Stimulated activated CD8-positive, alpha-beta memory T cell treated with anti-CD3 and anti-CD28 coated beads, Interleukin-7, amount 100 ng/mL, for 48 hours (primary cell): Measurements from ENCODE around the gene MAGEA9B.
"Not testable (repeated sequence)": the region's sequence is repeated elsewhere in the genome, so short reads cannot be mapped to it uniquely, and the experiment has no call there.

Experiments used
- DNase-seq, 2 donors: peaks; one replicate each; pipeline ENCODE4 v3.0.0-alpha.2; 2020; ENCODE audit warnings: low read depth in 1 of 2; ENCODE audit errors: extremely low read depth in 1 of 2

MAGEA9B gene, protein sequence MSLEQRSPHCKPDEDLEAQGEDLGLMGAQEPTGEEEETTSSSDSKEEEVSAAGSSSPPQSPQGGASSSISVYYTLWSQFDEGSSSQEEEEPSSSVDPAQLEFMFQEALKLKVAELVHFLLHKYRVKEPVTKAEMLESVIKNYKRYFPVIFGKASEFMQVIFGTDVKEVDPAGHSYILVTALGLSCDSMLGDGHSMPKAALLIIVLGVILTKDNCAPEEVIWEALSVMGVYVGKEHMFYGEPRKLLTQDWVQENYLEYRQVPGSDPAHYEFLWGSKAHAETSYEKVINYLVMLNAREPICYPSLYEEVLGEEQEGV

DNA sequence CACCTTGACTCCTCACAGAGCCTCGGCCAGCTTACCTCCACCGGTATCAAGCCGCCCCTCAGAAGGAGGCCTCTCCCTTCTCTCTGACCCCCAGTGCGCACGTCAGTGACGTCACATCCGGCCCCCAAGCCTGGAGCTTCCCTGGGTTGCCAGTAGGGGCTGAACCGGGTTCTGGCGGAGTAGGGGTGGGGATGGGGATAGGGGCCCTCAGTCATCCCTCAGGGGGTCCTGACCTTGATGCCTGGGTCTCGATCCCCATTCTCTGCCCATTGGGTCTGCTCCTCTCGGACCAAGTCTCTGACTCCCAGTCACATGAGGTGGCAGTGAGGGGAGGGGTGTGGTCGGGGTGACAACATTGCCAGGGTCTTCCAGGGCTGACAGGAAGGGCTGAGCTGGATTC, at the start of gene MAGEA9B:
MAGEA9B (minus strand) TSS at position 101 of the 400 bp plus-strand sequence. CDS start 4,280 bp downstream, outside the sequence.
- not testable (repeated sequence) for DNase-seq

DNA sequence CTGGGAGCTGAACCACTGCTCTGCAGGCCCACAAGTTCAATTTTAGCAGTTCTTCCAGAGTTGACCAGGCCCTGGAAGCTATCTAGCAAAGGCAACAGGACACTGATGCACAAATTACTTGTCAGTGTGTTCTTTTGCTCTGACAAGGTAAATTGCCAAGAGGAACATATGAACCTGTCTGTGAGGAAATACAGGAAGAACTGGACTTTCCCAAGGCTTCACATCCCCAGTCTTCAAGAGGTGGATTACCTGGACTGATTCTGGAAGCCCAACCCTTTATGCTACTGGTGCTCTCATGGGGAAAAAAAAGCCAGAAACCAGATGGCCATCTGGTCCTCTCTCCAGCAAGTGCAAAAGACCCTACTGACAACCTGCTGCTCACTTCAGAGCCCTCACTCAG, 46.3 kb upstream of the MAGEA9B start:
- no peak for DNase-seq

- DNase-seq: peak; percentile 46 to 62
Observed at GRCh38 chrX:149631234-149632165, 44.2 kb upstream of the MAGEA9B start, which contains the start of gene TMEM185A. TMEM185A (minus strand) TSS chrX:149631792; CDS start chrX:149631580, 212 bp downstream.

DNA sequence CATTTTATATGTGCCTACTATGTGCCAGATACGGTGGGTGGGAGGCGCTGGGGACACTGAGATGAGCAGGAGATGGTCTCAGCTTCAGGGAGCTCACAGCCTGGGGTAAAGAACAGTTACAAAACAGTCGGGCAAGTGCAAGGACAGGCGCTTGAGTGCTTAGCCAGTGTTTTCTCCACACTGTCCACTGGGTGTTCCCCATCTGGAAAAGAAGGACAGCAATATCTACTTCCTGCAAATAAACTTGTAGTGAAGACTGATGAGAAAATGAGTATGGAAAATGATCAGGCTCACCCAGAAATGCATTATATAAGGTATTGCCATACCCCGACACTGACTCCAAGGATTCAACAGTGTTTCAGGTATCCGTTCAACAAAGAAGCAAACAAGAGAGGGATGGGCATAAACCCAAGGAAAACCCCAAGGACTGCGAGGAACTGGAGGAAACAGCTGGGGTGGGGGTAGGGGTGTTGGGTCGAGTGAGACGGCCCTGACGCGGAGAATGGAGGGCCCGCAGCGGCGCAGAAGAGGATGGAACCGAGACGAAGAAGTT, 43.5 kb upstream of the MAGEA9B start:
- no peak for DNase-seq

DNA sequence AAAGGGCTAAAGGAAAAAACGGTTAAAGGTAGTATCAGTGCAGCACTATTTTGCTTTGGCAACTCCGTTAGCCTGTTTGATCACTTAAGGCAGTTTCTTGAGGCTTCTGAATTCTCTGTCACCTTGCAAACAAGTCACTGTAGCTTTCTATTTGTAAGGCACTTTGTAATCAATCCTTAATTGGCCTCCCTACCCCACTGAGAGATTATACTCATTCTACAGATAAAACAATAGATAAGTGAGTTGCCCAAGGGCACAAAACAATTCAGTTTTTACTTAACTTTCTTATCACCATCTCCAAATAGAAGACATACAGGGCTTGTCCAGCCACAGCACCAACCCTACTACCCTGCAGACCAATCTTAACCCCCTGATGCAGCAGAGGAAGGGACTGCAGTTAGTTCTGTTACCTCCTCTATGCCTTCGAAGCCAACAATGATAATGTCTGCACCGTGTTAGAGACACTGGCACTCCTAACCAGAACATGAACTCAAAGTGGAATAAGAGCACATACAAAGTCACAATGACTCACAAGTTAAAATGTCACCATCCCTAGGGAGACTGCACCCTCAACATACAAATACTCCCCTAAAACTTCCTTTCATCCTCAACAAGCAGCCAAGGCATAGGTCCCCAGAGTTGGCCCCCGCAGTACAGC, 42.6 kb upstream of the MAGEA9B start:
- no peak for DNase-seq

DNA sequence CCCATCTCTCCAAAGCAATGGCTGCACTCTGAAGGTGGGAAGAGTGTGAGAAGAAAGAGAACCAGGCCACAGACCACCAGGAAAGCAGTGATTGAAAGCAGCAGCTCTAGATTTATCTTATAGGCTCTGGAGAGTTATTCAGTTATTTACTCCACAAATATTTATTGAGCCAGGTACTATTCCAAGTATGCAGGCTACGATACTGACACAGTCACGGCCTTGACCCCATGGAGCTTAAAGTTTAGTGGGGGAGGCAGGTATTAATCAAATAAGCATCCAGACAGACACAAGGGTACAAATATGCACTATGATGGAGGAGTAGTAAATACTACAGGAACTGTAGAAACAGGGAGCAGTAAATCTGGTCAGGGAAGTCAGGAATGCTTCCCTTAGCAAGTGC, 41.5 kb upstream of the MAGEA9B start:
- no peak for DNase-seq

DNA sequence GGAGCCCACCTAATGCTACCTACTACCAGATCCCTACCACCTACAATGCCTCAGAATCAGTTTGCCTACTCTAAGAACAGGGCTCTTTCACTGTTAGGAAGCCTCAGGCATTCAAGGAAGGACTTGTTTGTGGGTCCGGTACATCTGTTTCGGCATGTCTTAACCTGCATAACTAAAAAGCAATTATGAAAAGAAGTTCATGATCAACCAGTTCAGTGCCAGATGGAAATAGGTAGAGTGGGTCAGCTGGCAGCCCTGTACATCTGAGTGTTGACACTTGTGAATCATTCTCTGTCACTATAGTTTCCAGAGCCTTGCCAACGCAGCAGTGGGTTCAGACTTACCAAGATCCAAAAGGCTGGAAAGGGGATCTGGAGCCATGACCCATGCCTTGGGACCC, 41.0 kb upstream of the MAGEA9B start:
- DNase-seq: no peak

DNA sequence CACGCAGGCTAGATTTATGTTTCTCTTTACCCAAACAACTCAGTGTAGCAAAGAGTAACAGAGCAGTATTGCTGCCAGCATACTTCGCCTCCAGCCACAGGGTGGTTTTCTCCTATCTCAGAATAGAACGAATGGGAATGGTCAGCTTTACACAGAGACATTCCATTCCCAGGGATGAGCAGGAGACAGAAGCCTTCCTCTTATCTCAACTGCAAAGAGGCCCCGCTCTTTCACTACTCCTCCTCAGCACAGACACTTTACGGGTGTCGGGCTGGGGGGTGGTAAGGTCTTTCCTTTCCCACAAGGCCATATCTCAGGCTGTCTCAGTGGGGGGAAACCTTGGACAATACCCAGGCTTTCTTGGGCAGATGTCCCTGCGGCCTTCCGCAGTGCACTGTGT, 39.6 kb upstream of the MAGEA9B start:
- DNase-seq: not testable (repeated sequence)

DNA sequence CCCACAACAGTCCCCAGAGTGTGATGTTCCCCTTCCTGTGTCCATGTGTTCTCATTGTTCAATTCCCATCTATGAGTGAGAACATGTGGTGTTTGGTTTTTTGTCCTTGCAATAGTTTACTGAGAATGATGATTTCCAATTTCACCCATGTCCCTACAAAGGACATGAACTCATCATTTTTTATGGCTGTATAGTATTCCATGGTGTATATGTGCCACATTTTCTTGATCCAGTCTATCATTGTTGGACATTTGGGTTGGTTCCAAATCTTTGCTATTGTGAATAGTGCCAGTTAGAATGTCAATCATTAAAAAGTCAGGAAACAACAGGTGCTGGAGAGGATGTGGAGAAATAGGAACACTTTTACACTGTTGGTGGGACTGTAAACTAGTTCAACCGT, 32.4 kb upstream of the MAGEA9B start:
- not testable (repeated sequence) for DNase-seq

DNA sequence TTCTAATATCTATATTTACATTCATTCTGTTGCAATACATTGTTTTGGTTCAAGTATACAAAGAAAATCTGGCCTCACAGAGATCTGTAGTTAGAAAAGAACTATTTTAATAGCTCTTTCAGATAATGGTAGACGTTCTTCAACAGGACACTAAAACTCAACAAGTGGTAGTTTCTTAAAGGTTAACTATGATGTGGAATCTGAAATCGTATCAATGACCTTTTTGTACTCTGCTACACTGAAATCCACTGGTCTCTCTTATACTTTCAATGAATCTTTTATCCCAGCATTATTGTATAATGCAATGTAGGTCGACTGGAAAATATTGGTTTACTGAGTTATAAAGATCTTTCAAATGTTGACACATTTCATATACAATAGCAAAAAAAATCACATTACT, 31.6 kb upstream of the MAGEA9B start:
- DNase-seq: no peak

- no peak for DNase-seq
Observed at GRCh38 chrX:149611623-149612175, 24.4 kb upstream of the MAGEA9B start.

GRCh38 chrX:149610511-149610910, 23.3 kb upstream of the MAGEA9B start:
- DNase-seq: no peak

- no peak for DNase-seq
Observed at GRCh38 chrX:149607699-149608098, 20.4 kb upstream of the MAGEA9B start.

DNA sequence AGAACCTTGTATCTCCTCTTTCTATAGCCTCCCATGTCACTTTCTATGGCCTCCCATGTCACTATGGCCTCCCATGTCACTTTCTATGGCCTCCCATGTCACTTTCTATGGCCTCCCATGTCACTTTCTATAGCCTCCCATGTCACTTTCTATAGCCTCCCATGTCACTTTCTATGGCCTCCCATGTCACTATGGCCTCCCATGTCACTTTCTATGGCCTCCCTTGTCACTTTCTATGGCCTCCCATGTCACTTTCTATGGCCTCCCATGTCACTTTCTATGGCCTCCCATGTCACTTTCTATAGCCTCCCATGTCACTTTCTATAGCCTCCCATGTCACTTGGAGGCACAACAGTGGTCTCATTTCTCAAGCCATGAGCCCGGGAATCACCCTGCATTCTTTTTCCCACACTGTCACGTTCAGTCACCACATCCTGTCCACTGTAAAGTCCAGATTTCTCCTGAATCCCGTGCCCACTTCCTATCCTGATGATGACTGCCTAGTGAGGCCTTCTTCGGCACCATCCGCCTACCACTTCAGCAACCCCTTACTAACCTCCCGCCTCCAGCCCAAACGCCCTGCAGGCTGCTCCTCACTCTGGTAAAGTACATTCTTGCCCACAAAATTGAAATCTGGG, 18.1 kb upstream of the MAGEA9B start:
- not testable (repeated sequence) for DNase-seq

- DNase-seq: not testable (repeated sequence)
Observed at GRCh38 chrX:149598603-149599002, 11.3 kb upstream of the MAGEA9B start.

- DNase-seq: not testable (repeated sequence)
Observed at GRCh38 chrX:149595943-149596342, 8.7 kb upstream of the MAGEA9B start.

GRCh38 chrX:149595214-149595613, 8.0 kb upstream of the MAGEA9B start, which contains the start of gene HSFX2:
HSFX2 (minus strand) TSS chrX:149595314; CDS start chrX:149594700, 614 bp downstream.
- not testable (repeated sequence) for DNase-seq

DNA sequence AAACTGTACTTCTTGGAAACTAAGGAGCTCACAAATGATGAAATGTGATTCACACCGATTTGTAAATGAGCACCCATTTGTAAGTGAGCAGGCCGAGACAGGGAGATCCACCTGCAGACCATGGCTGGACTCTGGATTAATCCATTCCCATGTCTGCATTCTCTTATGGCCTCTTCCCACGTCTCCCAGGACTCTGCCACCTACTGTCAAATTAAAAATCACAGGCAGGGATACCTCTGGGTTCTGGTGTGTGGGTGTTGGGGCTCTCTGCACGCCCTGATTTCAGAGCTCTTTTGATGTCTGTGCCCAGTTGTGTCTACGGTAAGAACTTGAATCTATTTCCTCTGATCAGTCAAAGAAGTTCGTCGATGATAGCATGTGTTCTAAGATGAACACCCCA, 3.7 kb upstream of the MAGEA9B start:
- not testable (repeated sequence) for DNase-seq

DNA sequence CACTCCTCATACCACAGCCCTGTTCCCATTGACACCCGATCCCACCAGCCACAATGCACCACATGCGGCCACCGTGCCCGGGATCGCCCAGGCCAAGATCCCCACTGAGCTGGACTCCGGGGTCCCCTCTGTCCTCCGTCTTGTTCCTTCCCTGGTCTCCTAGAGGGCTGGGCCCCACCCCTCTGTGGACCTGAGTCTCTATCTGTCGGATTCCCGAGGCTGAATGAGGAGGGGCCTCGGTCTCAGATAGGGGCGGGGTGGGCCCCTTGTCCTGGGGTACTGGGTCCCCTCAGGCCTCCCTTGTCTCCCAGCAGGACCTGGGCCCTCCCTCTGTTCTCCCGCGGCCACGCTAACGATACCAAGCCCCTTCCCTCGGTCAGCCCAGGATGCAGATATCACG, 1.6 kb downstream of the MAGEA9B start:
- not testable (repeated sequence) for DNase-seq

DNA sequence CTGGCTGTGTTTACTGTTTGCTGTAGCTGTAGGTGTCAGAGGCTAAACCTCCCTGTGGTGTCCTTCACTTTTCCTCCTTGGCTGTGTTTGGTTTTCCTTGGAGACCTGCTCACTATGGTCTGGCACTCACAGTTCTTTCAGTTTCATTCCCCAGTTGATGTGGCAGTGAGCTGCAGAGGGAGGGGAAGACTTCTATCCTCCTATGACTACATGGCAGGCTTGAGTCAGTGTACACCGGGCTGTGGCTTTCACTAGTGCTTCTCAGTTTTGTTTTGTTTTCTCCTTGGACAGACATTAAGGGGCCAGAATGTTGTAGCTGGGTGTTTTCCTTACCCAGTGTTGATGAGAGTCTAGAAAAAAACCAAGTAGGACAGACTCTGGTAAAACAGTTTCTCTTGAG, 13.8 kb downstream of the MAGEA9B start:
- DNase-seq: not testable (repeated sequence)
